ENCODE measurements around the gene KRT5.
"Not testable (repeated sequence)": the region's sequence is repeated elsewhere in the genome, so short reads cannot be mapped to it uniquely, and the experiment has no call there.

The KRT5 gene

DNA sequence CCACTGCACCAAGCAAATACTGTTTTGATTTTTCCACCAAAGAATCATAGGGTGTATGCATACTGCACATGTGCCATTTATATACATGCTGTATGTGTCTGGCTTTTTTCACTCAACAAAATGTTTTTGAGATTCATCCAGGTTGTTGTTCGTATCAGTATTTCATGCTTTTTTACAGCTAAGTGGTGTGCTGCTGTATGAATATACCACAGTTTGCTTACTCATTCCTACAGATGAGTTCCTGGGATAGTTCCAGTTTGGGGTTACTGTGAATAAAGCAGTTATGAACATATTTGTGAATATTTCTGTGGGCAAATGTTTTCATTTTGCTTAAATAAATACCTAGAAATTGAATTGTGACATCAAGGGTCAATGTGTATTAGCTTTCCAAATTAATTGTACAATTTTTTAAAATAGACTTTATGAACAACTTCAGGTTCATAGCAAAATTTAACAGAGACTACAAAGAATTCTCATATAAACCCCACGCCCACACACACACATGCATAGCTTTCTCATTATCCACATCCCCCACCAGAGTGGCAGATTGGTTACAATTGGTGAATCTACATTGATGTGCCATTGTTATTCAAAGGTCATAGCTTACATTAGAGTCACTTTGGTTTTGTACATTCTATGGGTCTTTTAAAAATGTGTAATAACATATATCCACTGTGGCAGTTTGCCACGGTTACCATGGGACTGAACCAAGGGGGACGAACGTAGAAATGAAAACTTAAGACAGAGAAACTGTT, 20.2 kb downstream of the KRT5 start:
- Histone ChIP-seq H3K36me3 (ENCODE audit: control insufficient read depth, insufficient read depth, low read length) (no peaks in the 10 kb centered on the region), H3K27me3 (ENCODE audit: control insufficient read depth, insufficient read depth, low read length) (no peaks in the 10 kb centered on the region), H3K4me1 (ENCODE audit: control insufficient read depth, insufficient read depth, low read length) (no peaks in the 10 kb centered on the region), H3K9me3 (ENCODE audit: control insufficient read depth, low read length) (no peaks in the 10 kb centered on the region), H3K9ac (ENCODE audit: low read length) (no peak overlapping the region), H3K4me3 (ENCODE audit: low read length) (no peak overlapping the region)

DNA sequence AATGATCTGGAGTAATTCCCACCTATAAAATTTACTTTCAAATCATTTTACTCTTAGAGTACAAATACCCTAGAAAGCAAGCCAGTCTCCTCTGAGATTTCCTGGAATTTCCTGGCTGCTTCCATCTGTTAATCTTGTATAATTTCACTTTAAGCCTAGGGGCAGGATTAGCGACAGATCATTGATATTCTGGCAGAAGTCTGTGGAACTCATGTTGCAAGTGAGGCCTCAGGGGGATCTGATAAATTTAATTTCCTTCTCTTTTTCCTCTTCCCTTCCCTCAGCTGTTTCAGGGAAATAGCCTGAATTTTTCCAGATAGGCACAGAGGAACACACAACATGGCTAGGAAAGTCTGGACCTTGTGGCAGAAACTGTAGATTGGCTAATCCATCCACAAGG, 21.2 kb downstream of the KRT5 start:
- Histone ChIP-seq H3K4me1 (ENCODE audit: control insufficient read depth, insufficient read depth, low read length) (no peaks in the 10 kb centered on the region), H3K4me3 (ENCODE audit: low read length) (no peak overlapping the region), H3K9ac (ENCODE audit: low read length) (no peak overlapping the region), H3K36me3 (ENCODE audit: control insufficient read depth, insufficient read depth, low read length) (no peaks in the 10 kb centered on the region), H3K27me3 (ENCODE audit: control insufficient read depth, insufficient read depth, low read length) (no peaks in the 10 kb centered on the region), H3K9me3 (ENCODE audit: control insufficient read depth, low read length) (no peaks in the 10 kb centered on the region)

DNA sequence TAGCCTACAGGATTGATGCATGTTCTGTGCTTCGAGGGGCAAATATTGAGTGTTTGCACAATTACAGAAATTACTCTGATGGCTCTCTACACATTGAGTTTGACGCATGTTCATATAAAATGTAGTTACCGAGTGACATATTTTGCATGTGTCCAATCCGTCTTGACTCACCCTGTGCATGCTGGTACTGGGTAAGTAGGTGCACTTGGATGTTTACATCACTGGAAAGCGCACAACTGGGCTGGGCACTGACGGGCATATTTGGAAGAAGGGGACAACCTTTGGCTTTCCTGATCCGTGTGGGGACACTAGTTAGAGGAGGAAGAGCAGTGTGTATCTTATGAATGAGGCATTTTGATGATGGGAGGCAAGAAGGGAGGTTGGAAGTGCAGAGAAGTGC, 22.2 kb downstream of the KRT5 start:
- no peaks in the 10 kb centered on the region for H3K36me3 ChIP-seq (ENCODE audit: control insufficient read depth, insufficient read depth, low read length)
- no peak overlapping the region for H3K4me3 ChIP-seq (ENCODE audit: low read length)
- no peak overlapping the region for H3K9ac ChIP-seq (ENCODE audit: low read length)
- no peaks in the 10 kb centered on the region for H3K27me3 ChIP-seq (ENCODE audit: control insufficient read depth, insufficient read depth, low read length)
- H3K9me3 ChIP-seq (ENCODE audit: control insufficient read depth, low read length) = no peaks in the 10 kb centered on the region
- H3K4me1 ChIP-seq (ENCODE audit: control insufficient read depth, insufficient read depth, low read length) = no peaks in the 10 kb centered on the region

DNA sequence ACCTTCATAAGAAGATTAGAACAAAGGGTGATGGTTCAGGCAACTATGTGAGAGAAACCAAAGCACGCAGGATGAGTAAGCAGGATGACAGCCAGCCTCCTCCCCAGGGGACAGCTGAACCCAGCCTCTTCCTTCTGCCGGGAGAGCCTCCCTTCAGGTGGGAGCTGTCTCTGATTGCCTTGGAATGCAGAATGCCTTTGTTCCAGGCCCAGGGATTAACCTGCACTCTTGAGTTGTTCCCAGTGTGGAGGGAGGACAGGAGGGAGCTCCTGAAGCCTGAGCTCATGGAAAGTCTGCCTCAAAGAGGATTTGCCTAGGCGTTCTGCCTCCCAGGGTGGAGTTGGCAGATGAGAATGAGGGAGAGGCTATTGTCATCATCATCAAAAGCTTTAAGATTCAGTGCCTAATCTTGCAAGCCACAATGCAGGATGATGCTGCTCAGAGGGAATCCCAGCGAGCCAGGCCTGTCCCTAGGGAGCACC, 23.6 kb downstream of the KRT5 start:
- no peaks in the 10 kb centered on the region for H3K36me3 ChIP-seq (ENCODE audit: control insufficient read depth, insufficient read depth, low read length)
- no peaks in the 10 kb centered on the region for H3K27me3 ChIP-seq (ENCODE audit: control insufficient read depth, insufficient read depth, low read length)
- H3K4me3 ChIP-seq (ENCODE audit: low read length) = no peak overlapping the region
- no peaks in the 10 kb centered on the region for H3K9me3 ChIP-seq (ENCODE audit: control insufficient read depth, low read length)
- H3K9ac ChIP-seq (ENCODE audit: low read length) = no peak overlapping the region
- no peaks in the 10 kb centered on the region for H3K4me1 ChIP-seq (ENCODE audit: control insufficient read depth, insufficient read depth, low read length)

DNA sequence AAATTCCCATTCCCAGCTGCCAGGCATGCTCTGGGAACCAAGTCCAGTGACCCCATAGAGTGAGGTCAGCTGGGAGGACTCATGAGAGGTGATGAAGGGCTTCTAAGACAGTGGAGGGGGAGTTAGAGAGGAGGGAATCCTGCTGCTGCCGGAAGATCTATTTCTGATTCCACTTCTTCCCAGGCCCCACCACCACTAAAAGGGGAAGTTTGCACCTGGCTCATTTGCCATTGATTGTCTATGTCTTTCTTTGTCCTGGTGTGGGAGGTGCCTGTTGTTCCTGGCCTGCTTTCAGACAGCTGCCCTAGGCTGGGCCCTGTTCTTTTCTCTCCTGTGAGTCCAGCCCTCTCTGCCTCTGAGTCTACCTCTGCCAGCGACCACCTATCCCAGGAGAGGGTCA, 24.1 kb downstream of the KRT5 start:
- Histone ChIP-seq H3K9me3 (ENCODE audit: control insufficient read depth, low read length) (no peaks in the 10 kb centered on the region), H3K9ac (ENCODE audit: low read length) (no peak overlapping the region), H3K4me1 (ENCODE audit: control insufficient read depth, insufficient read depth, low read length) (no peaks in the 10 kb centered on the region), H3K36me3 (ENCODE audit: control insufficient read depth, insufficient read depth, low read length) (no peaks in the 10 kb centered on the region), H3K4me3 (ENCODE audit: low read length) (no peak overlapping the region), H3K27me3 (ENCODE audit: control insufficient read depth, insufficient read depth, low read length) (no peaks in the 10 kb centered on the region)

DNA sequence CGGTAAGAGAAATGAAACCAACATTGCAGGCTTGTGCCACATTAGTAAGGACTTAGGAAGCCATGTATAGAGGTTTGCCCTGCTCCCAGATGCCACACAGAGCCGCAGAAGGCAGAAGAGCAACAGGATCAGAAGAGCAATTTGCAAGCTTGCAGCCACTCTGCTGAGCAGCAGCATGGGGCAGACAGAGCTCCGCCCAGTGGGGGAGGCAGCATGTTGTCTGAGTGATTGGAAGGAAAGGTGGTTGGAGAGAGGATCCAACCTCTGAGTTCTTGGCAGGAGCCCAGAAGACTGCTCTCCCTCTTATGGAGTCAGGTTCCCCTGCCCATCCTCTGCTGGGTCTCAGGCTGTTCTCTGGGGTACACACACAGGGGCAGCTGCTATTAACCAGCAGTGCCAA, 24.8 kb downstream of the KRT5 start:
- Histone ChIP-seq H3K27me3 (ENCODE audit: control insufficient read depth, insufficient read depth, low read length) (no peaks in the 10 kb centered on the region), H3K9me3 (ENCODE audit: control insufficient read depth, low read length) (no peaks in the 10 kb centered on the region), H3K4me3 (ENCODE audit: low read length) (no peak overlapping the region), H3K36me3 (ENCODE audit: control insufficient read depth, insufficient read depth, low read length) (no peaks in the 10 kb centered on the region), H3K9ac (ENCODE audit: low read length) (no peak overlapping the region), H3K4me1 (ENCODE audit: control insufficient read depth, insufficient read depth, low read length) (no peaks in the 10 kb centered on the region)

DNA sequence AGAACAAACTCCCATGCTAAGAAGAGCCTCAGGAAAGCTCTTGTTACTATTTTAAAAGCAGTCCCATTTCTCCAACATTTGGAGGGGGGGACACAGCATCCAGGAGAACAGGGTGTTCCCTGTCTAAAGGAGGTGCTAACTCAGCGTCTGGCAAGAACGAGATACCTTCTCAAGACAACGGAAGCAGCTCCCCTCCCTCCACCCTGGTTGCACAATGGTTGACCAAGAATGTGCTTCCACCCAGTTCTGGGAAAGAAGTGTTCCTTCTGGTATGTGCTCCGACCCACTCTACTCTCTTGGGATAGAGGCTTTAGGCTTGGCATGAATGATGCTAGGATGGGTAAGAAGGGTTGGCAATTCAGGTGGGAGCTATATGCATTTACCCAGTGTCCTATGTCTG, 25.7 kb downstream of the KRT5 start:
- Histone ChIP-seq H3K9ac (ENCODE audit: low read length) (no peak overlapping the region), H3K9me3 (ENCODE audit: control insufficient read depth, low read length) (no peaks in the 10 kb centered on the region), H3K36me3 (ENCODE audit: control insufficient read depth, insufficient read depth, low read length) (no peaks in the 10 kb centered on the region), H3K4me3 (ENCODE audit: low read length) (no peak overlapping the region), H3K27me3 (ENCODE audit: control insufficient read depth, insufficient read depth, low read length) (no peaks in the 10 kb centered on the region), H3K4me1 (ENCODE audit: control insufficient read depth, insufficient read depth, low read length) (no peaks in the 10 kb centered on the region)

DNA sequence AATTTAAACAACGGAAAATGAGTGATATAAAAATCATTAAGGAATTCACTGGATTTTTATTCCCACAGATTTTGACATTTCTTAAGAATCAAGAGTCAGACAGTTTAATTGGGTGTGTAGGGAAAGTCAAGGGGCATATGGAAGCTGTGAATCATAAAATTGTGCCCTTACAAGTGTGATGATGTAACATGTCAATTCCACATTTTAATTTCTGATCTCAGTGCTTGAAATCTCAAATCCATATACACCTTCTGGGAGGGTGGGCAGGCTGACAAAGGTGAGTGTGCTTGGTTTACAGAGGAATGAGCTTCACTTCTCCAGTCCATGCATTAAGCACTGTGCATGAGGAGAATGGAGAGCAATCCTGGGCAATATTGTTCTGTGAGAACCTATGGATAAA, 26.1 kb downstream of the KRT5 start:
- H3K9ac ChIP-seq (ENCODE audit: low read length) = no peak overlapping the region
- no peaks in the 10 kb centered on the region for H3K9me3 ChIP-seq (ENCODE audit: control insufficient read depth, low read length)
- H3K4me3 ChIP-seq (ENCODE audit: low read length) = no peak overlapping the region
- H3K36me3 ChIP-seq (ENCODE audit: control insufficient read depth, insufficient read depth, low read length) = no peaks in the 10 kb centered on the region
- H3K4me1 ChIP-seq (ENCODE audit: control insufficient read depth, insufficient read depth, low read length) = no peaks in the 10 kb centered on the region
- no peaks in the 10 kb centered on the region for H3K27me3 ChIP-seq (ENCODE audit: control insufficient read depth, insufficient read depth, low read length)

DNA sequence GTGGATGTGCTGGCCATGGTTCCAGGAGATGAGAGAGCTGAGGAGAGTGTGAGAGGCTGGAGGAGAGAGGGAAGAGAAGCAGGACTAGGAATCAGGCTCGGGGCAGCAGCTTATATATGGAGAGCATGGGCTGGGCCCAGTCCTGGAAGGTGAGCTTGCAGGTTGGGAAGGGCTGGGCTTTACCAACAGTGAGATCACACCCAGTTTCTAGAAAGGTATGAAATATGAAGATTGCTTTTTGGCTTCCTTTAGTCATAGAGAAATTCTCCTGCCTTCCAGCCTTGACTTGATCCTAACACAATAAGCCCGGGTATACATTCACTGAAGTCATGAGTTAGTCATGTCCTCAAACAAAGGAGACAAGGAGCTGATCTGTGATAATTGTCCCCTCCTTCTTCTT, 27.0 kb downstream of the KRT5 start, which contains the start of gene KRT6A:
KRT6A (minus strand) TSS at position 86 of the 400 bp plus-strand sequence; CDS start at position 17, 69 bp downstream.
- Histone ChIP-seq H3K9me3 (ENCODE audit: control insufficient read depth, low read length) (no peaks in the 10 kb centered on the region), H3K36me3 (ENCODE audit: control insufficient read depth, insufficient read depth, low read length) (no peaks in the 10 kb centered on the region), H3K4me1 (ENCODE audit: control insufficient read depth, insufficient read depth, low read length) (no peaks in the 10 kb centered on the region), H3K4me3 (ENCODE audit: low read length) (no peak within 1 kb of the TSS), H3K27me3 (ENCODE audit: control insufficient read depth, insufficient read depth, low read length) (no peaks in the 10 kb centered on the region), H3K9ac (ENCODE audit: low read length) (no peak within 1 kb of the TSS)

DNA sequence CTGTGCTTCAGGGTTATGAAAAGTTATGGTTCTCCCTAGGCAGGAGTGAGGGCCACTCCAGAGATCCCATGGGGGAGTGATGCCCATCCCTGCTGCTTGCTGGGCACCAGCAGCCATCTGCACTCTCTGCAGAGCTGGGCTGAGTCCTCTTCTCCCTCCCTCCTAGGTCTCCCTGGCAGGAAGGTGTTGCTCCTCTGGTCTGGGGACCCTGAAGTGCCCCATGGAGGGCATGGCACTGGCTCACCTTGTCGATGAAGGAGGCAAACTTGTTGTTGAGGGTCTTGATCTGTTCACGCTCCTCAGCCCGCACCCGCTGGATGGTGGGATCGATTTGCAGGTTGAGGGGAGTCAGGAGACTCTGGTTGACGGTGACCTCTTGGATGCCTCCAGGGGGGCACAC, 27.8 kb downstream of the KRT5 start:
- not testable (repeated sequence) for H3K4me3 ChIP-seq (ENCODE audit: low read length); H3K9me3 ChIP-seq (ENCODE audit: control insufficient read depth, low read length)

DNA sequence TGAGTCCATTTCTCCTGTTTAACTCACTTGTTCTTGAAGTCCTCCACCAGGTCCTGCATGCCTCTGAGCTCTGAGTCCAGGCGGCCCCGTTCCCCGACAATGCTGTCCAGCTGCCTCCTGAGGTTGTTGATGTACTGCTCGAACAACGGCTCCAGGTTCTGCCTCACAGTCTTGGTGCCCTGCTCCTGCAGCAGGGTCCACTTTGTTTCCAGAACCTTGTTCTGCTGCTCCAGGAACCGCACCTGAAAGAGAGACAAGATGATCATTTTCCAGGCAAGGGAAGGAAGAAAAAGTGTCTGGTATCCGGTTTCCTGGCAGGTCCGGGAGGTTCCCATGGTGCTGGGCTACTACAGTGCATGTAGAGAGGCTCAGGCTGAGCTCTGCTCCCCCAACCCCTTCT, 28.7 kb downstream of the KRT5 start:
- not testable (repeated sequence) for H3K4me3 ChIP-seq (ENCODE audit: low read length); H3K9ac ChIP-seq (ENCODE audit: low read length); H3K4me1 ChIP-seq (ENCODE audit: control insufficient read depth, insufficient read depth, low read length); H3K9me3 ChIP-seq (ENCODE audit: control insufficient read depth, low read length); H3K36me3 ChIP-seq (ENCODE audit: control insufficient read depth, insufficient read depth, low read length); H3K27me3 ChIP-seq (ENCODE audit: control insufficient read depth, insufficient read depth, low read length)

More for the DNA sequence above, 27.8 kb downstream of the KRT5 start:
- not testable (repeated sequence) for H3K36me3 ChIP-seq (ENCODE audit: control insufficient read depth, insufficient read depth, low read length); H3K4me1 ChIP-seq (ENCODE audit: control insufficient read depth, insufficient read depth, low read length); H3K27me3 ChIP-seq (ENCODE audit: control insufficient read depth, insufficient read depth, low read length); H3K9ac ChIP-seq (ENCODE audit: low read length)

DNA sequence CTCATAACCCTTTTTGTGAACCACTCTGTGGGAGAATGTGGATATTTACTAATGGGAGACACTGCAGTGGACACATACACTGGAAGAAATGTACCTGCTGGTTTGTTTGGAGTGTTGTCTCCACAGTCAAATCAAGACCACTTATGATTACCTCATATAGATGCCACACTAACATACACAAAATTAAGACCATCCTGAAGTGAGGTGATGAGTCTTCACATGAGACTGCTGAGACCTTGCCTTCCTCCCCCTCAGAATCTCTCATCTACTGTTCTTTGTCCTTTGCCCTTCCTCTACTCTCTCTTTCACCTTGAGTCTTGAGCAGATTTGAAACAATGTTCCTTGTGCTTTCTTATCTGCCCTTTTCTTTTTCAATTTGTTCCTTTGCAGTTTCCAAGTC, 31.5 kb downstream of the KRT5 start:
- no peaks in the 10 kb centered on the region for H3K4me1 ChIP-seq (ENCODE audit: control insufficient read depth, insufficient read depth, low read length)
- no peak overlapping the region for H3K9ac ChIP-seq (ENCODE audit: low read length)
- no peaks in the 10 kb centered on the region for H3K9me3 ChIP-seq (ENCODE audit: control insufficient read depth, low read length)
- no peaks in the 10 kb centered on the region for H3K27me3 ChIP-seq (ENCODE audit: control insufficient read depth, insufficient read depth, low read length)
- H3K4me3 ChIP-seq (ENCODE audit: low read length) = no peak overlapping the region
- no peaks in the 10 kb centered on the region for H3K36me3 ChIP-seq (ENCODE audit: control insufficient read depth, insufficient read depth, low read length)

Data from mucosa of stomach (tissue), 1 donor.